AG10803 (cell line): ENCODE results near the gene SMIM22.

Source experiments
- DNase-seq: peaks from one replicate; pipeline ENCODE4 v3.0.0; 2010; ENCODE audit warnings: low read depth
- H3K4me3 ChIP-seq: 2 replicates; pipeline ENCODE4 v1.5.1; 2011; ENCODE audit warnings: mild to moderate bottlenecking, low read length, control low read depth
- CTCF ChIP-seq: conservative IDR thresholded peaks from 2 replicates; pipeline ENCODE4 v1.5.1; 2011; ENCODE audit warnings: mild to moderate bottlenecking, low read length, control low read depth, inconsistent platforms

SMIM22 gene

GRCh38 chr16:4837733-4838501, 42.7 kb downstream of the SMIM22 start:
- no peak for DNase-seq
- no peak for TF ChIP-seq CTCF

GRCh38 chr16:4839942-4840341, 44.8 kb downstream of the SMIM22 start:
- no peak overlapping the region for H3K4me3 ChIP-seq
- DNase-seq: no peak
- no peak for TF ChIP-seq CTCF

More at GRCh38 chr16:4837733-4838501, 42.7 kb downstream of the SMIM22 start:
- H3K4me3 ChIP-seq: no peak overlapping the region

GRCh38 chr16:4840984-4841383, 45.8 kb downstream of the SMIM22 start:
- no peak overlapping the region for H3K4me3 ChIP-seq
- no peak for DNase-seq
- no peak for TF ChIP-seq CTCF
